ENCODE measurements around the gene FUT9.

The FUT9 gene

DNA sequence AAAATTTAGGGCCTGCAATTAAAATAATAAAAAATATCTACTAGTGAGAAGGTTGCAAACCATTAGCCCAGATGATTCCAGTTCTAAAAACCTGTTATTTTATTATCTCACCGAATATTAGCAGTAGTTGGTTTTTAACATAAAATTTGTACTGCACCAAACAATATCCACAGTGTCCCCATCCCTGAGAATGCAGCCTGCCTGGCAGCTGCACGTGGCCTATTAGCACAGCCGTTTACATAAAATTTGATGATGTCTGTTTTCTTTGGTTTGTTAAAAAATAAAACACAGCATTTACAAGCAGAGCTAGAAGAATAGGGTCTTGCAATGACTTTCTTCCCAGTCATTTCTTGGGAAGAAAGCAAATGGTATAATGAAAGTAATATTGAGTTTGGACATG is 58.2 kb downstream of the FUT9 start:
- no peak for DNase-seq

DNA sequence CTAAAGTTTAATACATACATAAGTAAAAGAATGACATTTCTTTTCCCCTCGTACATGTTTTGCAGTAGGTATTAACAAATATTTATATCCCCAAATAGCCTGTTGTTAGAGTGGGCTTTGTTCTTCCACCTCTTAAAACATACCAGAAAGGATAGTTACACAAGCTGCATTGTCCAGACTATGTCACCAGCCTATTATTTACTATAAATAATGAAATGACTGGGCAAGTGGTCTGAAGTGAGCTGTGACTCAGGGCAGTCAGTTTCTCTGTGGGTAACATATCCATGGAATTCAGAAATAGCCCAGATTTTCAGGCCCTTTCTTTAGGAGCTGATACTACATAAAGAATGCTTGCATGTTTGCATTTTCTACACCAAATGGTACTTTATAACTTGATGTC is 60.1 kb downstream of the FUT9 start:
- DNase-seq: no peak

DNA sequence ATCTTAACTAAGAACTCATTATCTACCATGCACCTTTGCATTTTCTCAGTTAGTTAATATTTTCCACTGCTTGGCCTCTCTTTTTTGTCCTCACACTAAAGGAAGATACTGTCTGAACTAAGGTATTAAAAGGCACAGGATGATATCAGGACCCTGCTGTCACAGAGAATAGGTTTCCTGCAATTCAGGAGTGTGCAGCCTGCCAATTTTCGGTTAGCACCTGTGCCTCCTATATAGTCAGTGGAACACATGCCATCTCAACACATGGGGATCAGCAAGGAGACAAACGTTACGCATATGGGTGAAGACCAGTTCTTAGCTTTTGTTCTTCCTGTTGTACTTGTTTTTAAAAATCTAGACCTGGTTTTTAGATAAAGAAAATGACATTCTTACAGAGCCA is 71.0 kb downstream of the FUT9 start:
- DNase-seq: no peak

DNA sequence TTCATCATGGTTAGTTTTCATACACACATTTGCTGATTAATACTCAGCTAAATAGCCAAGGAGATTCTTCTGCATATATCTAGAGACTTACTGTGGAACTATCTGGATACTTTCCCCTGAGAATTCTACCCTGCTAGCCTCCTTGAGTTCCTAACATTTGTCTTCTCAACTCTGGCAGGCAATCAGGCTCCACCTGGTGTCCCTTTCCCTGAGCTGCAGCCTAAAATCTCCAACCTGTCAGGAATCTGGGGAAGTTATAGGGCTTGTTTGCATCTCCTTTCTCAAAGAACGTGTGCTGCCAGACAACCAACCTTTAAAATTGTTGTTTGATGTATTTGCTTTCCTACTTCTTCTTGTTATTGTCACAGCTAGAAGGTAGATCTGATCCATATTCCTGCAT is 73.4 kb downstream of the FUT9 start:
- no peak for DNase-seq

DNA sequence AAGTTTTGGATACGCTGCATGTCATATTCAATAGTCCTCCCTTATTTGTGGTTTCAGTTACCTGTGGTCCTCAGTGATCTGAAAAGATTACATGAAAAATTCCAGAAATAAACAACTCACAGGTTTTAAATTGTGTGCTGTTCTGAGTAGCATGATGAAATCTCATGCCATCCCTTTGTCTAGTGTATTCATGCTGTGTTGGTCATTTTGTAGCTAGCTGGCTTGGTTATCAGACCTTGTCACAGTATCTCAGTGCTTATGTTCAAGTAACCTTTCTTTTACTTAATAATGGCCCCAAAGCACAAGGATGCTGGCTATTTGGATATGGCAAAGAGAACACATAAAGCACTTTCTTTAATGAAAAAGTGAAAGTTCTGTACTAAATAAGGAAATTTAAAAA is 78.3 kb downstream of the FUT9 start:
- no peak for DNase-seq

DNA sequence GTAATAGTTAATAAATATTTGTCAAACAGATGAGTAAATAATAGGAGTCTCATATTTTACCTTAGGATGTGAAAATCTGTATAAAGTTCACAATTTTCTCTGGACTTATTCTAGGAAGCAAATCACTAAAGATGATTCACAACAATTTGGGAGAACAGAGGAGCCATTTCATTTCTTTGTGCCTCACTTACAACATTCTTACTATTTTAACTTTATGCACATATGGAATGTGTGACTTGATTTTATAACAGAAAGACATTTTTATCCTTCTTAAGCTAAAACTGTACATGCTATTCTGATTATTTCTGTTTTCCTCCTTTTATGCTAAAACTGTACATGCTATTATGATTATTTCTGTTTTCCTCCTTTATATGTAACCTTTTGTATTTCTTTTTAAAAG is 83.3 kb downstream of the FUT9 start:
- DNase-seq: no peak

DNA sequence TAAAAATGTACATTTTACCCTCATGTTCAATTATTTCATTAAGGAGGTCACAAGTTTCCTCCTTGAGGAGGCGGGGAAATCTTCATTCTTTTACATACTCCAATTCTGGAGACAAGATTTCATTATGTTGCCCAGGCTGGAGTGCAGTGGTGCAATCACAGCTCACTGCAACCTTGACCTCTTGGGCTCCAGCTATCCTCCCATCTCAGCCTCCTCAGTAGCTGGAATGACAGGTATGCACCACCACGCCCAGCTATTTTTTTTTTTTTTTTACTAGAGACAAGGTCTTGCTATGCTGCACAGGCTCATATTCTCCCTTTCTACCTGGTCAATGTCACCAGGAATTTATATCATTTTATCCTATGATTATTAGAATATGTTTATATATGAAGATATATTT is 85.8 kb downstream of the FUT9 start:
- no peak for DNase-seq

DNA sequence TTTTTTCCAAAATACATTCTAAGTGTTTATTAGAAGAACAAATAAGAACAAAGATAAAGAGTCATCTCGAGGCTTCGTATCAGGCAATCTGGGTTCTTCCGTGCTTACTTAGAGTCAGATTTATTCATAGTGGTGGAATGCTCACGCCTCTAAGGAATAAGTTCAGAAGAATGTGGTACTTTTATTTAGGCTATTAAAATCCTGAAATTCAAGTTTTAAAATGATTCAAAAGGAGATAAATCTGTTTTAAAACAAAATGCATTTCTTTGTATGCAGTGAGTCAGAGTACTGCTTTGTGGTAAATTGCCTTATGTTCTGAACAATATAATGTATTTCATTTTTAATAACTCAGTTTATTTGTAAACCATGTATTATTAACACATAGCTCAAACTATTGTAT is 89.1 kb downstream of the FUT9 start:
- DNase-seq: no peak

DNA sequence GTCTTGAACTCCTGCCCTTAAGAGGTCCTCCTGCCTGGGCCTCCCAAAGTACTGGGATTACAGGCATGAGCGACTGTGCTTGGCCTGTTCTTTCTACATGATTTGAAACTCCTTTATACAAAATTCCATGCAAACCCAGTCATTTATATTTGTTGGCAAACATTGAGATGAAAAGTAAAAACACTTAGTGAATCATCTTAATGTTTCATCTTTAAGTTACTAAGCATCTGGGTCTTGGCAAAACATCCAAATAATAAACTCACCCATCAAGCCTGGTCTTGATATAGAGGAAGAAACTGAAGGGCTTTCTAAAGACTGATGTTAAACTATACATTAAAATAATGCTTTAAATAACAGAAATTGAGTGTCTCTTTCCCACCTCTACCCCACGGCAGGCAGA is 95.1 kb downstream of the FUT9 start:
- DNase-seq: no peak

DNA sequence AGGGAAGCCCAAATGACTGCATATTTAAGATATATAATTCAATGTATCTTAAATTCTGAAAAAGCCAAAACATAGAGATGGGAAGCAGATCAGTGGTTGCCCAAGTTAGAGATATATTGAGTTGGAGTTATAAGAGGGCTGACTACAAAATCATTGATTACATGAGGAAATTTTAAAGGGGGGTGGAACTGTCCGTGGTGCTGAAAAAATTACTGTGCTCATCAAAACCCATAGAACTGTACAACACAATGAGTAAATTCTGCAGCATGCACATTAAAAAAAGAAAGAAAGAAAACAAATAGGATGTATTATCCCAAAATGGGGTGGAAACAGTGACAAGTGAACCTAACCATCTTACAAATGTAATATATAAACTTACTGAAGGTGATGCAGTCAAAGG is 100.9 kb downstream of the FUT9 start:
- no peak for DNase-seq

DNA sequence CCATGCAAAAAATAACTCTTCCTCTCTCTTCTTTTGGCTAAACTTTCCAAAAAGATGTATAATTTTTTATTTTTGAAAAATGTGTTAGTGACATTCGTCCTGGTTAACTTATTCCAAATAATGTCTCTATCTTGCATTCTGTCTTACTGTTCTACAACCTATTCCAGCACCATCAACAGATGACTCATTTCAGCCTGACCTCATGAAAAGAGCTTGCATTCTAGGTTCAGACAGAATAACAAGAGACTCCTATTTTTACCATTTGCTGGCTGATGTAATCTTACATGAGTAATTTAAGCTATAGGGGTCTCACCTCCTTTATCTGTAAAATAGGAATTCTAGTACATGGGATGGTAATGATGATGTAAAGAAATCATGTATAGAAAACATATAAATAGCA is 109.0 kb downstream of the FUT9 start:
- DNase-seq: no peak

DNA sequence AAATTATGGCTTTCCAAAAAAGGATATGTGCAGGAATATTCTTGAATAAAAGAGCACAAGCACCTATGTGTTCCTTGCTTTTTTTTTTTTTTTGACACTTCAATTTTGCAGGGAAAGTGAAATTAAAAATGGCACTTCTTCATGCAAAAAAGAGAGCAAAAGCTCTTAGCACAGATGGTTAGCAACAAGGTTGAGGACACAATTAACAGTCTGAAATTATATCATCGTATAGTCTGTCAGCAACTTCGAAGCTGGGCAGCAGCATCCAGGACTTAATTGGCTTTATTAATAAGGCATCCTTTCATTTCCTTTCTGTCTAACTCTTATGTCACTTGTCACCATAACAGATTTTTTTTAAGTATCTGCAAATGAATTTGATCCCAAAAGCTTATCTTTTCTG is 122.6 kb downstream of the FUT9 start:
- DNase-seq: no peak

DNA sequence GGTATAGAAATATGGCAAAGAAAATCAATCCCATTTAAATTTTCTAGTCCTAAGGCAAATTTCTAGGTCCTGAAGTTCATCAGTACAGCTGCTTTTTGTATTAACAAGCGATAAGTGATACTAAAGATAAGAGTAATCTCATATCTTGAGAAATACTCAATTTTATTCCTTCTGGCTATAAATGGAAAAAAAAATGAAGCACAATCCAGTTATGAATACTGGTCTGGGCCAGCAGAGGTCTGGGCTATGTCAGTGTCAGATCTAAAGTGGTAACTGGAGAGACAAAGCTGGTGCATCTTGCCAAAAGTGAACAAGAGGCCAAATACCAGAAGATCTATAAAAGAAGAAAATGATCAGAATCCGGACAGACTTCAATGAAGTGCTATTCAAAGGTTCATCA is 126.4 kb downstream of the FUT9 start:
- DNase-seq: no peak

DNA sequence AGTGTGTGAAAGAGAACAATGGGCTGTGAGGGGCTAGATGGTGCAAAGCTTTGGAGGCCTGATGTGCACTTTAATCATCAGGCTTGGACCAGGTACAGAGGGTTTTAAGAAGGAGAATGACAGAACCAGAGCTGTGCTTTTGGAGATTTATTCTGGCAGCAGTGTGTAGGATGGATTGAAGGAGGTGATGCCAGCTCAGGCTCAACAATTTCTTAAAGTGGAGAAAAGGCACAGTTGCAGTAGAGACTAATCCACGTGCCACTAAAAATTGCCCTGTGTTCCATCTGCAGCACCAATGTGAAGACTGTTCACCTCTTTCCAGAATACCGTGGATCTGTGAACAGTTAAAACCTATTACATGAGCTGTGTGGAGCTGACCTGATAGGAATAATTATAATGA is 134.7 kb downstream of the FUT9 start:
- DNase-seq: no peak

DNA sequence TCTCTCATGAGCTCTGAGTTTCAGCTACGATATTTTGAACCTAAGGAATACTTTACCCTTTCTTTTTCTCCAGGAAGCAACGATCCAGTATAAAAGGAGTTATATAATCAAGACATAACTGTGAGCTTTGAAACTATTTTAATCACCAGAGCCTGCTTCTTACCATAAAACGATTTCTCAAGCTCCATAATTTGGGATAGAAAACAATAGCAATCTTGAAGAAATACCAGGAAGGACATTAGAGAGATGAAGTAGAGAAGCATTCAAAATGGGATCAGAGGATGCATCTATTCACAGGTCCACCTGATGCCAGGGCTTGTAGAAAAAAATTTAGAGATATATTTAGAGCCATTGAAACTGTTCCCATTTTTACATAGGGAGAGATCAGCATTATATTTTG is 135.9 kb downstream of the FUT9 start:
- no peak for DNase-seq

DNA sequence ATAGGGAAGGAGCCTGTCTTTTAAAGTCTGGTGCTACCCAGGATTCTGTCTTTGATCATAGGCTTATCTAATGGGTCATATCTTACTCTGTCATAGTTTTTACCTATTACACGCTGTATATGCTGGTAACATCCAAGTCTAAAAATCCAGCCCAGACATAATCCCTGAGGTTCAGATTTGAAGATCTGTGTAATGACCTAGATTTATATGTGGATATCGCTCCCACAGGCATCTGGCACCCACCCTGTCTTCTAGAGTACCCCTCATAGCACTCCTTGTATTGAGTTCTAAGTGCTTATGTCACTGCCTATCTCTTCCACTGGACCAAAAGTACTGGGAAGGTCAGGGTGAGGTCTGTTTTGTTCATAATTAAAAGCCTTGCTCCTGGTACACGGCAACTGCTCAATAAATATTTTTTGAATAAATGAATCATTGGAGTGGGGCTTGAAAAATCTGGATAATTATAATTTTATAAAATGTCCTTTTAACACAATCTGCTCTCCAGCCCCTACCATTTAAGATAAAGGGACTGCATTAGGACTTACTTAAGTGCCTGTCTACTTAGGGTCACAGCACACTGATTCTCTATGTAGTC is 136.4 kb downstream of the FUT9 start:
- DNase-seq: no peak

DNA sequence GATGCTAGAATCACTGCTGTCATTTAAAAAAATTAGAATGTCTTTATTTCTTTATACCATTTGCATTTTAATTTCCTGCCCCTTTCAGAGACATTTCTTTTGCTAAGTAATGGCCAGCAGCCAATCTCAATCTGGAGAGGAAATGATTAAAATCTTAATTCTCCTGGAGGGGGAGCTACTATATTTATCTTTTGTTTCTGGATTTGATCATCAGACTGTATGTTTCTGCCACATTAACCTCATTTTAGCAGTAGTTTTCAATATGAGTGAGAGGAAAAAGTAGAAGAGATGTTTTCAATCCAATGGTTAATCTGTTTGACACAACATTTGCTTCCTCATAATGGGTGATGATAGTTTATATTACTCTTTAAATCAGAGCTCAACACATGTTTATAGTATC is 138.0 kb downstream of the FUT9 start:
- DNase-seq: no peak

DNA sequence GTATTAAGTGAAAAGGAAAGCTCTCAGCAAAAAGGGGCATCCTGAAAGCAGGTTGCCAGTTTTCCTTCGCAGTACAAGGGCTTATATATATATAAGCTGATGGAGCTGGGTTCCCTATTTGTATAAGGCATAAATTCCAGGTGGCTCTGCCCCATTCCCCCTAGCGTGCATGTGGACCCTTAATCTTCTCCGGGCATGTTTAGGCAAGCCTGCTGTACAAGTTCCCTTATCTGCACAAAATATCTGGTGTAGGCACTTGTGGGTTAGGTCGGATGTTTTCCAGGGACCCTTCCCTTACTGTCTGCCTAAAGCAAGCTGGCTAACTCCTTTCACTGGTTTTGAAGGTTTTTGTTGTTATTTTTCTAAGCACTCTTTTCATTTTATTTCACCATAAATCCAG is 140.7 kb downstream of the FUT9 start:
- no peak for DNase-seq

DNA sequence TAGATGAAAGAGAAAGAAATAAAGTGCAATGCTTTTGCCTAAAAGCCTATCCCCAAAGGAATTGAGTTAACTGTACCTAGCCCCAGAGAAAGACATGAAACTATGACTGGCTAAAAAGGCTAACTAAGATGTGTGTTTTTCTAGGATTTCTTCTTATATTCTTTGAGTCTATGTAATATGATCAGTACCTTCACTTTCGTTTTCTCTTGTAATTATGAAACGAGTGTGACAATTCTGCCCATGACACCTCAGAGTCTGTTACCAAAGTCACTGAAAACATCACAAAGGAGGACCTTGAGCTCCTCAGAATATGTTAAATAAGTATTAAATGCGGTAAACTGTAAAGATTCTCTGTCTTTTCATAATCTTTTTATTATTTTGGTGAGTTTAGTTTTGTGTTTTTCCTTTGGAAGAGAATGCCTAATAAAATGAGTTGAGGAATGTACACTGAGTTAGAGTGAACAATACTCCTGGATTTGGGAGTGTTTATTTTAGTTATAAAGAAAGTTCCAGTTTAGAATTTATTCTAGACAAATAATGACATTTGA is 141.3 kb downstream of the FUT9 start:
- no peak for DNase-seq

DNA sequence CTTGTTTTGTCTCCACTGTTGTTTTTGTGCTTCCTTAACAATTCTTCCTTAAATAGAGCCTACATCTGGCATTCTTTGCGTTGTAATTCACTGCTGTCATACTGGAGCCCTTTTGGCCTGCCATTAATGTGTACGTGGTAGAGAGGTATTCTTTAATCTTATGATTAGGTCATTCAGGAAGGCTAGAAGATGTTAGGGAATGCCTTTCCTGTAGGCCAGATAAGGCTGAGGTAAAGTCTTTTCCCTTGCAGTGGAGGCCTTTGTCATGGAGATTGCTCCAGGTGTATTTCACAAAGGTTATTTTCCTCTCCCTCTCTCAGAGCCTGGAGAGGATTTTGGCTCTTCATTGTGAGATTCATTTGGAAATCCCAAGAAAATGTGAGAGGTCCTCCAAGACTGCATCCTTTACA is 146.9 kb downstream of the FUT9 start:
- no peak for DNase-seq

DNA sequence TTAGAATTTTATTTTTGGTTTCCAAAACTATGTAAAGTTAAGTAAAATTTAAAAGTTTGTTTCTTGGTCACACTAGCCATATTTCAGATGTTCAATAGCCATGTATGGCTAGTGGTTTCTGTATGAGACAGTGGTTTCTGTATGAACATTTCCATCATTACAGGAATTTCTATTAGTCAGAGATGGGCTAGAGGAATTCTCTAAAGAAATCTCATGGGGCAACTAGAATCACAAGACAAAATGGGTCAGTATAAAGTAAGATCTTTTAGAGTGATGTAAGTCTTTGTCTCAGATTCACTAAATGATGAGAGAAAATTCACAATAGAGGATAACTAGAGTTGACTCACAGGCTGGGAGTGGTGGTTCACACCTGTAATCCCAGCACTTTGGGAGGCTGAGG is 149.0 kb downstream of the FUT9 start:
- no peak for DNase-seq

DNA sequence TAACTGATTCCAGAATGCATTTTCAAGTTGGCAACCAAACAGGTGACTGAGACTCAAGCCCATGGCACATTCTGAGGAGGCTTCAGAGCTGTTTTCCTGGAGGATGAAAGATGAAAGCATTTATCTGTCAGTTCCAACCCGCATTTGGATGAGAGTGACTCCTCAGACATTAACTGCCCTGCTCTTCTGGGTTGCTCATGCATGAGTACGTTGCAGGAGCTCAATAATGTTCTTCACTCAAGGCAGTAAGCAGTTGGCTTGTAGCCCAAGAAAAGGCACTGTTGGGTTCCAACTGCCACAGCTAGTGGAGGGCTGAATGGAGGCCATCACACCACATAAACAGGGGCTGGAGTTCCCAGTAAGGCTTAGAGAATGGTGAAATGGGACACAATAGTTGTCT is 155.3 kb downstream of the FUT9 start:
- no peak for DNase-seq

DNA sequence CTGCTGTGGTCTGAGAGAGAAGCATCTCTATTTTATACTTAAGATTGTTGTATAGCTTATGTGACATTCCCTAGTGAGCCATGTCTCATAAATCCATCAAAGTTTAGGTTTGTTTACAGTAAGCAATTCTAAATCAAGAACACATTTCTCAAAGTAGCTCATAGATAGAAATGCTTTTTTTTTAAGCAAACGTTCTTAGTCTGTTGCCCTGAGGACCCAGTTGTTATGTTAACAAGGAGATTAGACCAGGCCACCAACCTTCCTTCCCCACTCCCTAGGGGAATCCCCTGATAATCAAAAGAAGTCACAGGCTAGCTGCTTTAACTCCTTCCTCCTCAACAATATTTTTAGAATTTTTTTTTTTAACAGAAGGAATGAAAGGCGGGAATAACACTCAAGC is 169.0 kb downstream of the FUT9 start:
- no peak for DNase-seq

DNA sequence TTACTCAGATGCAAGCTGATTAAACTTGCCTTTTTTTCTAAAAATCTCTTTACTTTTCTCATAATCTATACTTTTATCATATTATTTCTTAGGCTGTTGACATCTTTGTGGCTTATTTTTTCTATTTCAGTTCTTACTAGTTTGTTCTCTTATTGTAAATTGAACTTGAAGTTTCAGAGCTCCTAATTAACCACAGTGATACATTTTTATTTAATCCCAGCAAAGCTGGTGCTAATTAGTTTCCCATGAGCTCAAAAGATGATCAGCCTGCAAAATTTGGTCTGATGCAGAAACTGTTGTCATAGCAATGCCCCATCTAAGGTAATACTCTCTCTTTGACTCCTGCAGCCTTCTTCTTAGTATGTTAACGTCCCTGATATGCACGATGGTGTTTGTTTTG is 170.3 kb downstream of the FUT9 start:
- DNase-seq: no peak

DNA sequence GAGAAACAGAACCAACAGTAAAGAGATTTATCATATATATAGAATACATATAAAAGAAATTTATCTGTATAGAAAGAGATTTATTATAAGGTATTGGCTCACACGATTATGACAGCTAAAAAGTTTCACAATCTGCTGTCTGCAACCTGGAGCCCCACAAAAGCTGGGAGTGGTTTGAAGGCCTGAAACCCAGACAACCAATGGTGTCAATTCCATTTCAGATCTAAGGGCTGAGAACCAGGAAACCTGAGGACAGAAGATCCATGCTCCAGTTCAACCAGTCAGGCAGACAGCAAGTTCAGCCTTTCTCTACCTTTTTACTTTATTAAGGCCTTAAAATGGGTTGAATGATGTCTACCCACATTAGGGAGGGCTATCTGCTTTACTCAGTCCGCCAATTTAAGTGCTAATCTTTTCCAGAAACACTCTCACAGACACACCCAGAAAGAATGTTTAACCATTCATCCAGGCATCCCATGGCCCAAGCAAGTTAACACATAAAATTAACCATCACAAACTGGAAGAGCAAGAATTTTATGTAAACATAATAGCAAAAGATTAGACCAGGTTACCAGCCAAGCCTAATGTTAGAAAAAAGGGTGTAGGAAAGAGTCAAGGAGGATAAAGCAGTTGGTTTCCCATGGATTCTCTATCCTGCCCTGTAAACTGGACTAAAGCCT is 170.9 kb downstream of the FUT9 start:
- DNase-seq: no peak
